ENCODE data around the gene JPH2. TPM values are rescaled to one million over a fixed set of nuclear protein-coding genes. Genes with fewer than 3 reads are reported as not detected.
"Not testable (repeated sequence)": the region's sequence is repeated elsewhere in the genome, so short reads cannot be mapped to it uniquely, and the experiment has no call there.

Gene JPH2
- total RNA-seq, 1 donor from 2014 or later: 188 TPM

GRCh38 chr20:44159125-44159524 is 27.9 kb downstream of the JPH2 start:
- DNase-seq: no peak

- DNase-seq: no peak
Observed at GRCh38 chr20:44157061-44157460, 29.9 kb downstream of the JPH2 start.

GRCh38 chr20:44154521-44155001 is 32.4 kb downstream of the JPH2 start:
- no peak for DNase-seq

- peak; percentile 57 for DNase-seq
Observed at GRCh38 chr20:44153636-44154043, 33.3 kb downstream of the JPH2 start.

- no peak for DNase-seq
Observed at GRCh38 chr20:44151621-44152416, 35.2 kb downstream of the JPH2 start.

GRCh38 chr20:44146272-44146671 is 40.7 kb downstream of the JPH2 start:
- DNase-seq: no peak

GRCh38 chr20:44145131-44145775 is 41.7 kb downstream of the JPH2 start:
- DNase-seq: no peak

GRCh38 chr20:44143936-44144335 is 43.1 kb downstream of the JPH2 start:
- peak; percentile 71 for DNase-seq

- peak; percentile 42 for DNase-seq
Observed at GRCh38 chr20:44142413-44142812, 44.6 kb downstream of the JPH2 start.

GRCh38 chr20:44141873-44142272 is 45.1 kb downstream of the JPH2 start:
- no peak for DNase-seq

- no peak for DNase-seq
Observed at GRCh38 chr20:44138867-44139266, 48.1 kb downstream of the JPH2 start.

- DNase-seq: peak; percentile 90
Observed at GRCh38 chr20:44137266-44137801, 49.7 kb downstream of the JPH2 start.

- DNase-seq: no peak
Observed at GRCh38 chr20:44136579-44137265, 50.3 kb downstream of the JPH2 start.

- no peak for DNase-seq
Observed at GRCh38 chr20:44135417-44136204, 51.4 kb downstream of the JPH2 start.

GRCh38 chr20:44135012-44135412 is 52.0 kb downstream of the JPH2 start:
- DNase-seq: no peak

- DNase-seq: no peak
Observed at GRCh38 chr20:44133424-44133823, 53.6 kb downstream of the JPH2 start.

GRCh38 chr20:44131704-44132103 is 55.3 kb downstream of the JPH2 start:
- no peak for DNase-seq

- DNase-seq: peak; percentile 46
Observed at GRCh38 chr20:44129911-44130718, 56.9 kb downstream of the JPH2 start.

GRCh38 chr20:44129300-44129699 is 57.7 kb downstream of the JPH2 start:
- not testable (repeated sequence) for DNase-seq

- no peak for DNase-seq
Observed at GRCh38 chr20:44126445-44126844, 60.5 kb downstream of the JPH2 start.
